Measurements from ENCODE around the gene TNPO3. TPM values are rescaled to one million over a fixed set of nuclear protein-coding genes. Genes with fewer than 3 reads are reported as not detected.
"Not testable (repeated sequence)": the region's sequence is repeated elsewhere in the genome, so short reads cannot be mapped to it uniquely, and the experiment has no call there.

The TNPO3 gene
- total RNA-seq, 1 experiment from 2014 or later, result 63.4 TPM

- no peak for DNase-seq (ENCODE audit: low read depth)
These were observed 130.0 kb downstream of the TNPO3 start for GRCh38 chr7:128924707-128925588.

- no peak for DNase-seq (ENCODE audit: low read depth)
These were observed 131.5 kb downstream of the TNPO3 start for GRCh38 chr7:128923411-128923800.

- DNase-seq (ENCODE audit: low read depth), result no peak
These were observed 132.2 kb downstream of the TNPO3 start for GRCh38 chr7:128922496-128923410.

- DNase-seq (ENCODE audit: low read depth), result no peak
These were observed 133.0 kb downstream of the TNPO3 start for GRCh38 chr7:128921866-128922440.

- no peak for DNase-seq (ENCODE audit: low read depth)
These were observed 133.9 kb downstream of the TNPO3 start for GRCh38 chr7:128920913-128921582.

GRCh38 chr7:128919881-128920799 is 134.8 kb downstream of the TNPO3 start:
- DNase-seq (ENCODE audit: low read depth), result no peak

GRCh38 chr7:128919241-128919640 is 135.7 kb downstream of the TNPO3 start:
- DNase-seq (ENCODE audit: low read depth), result no peak

GRCh38 chr7:128918016-128918665 is 136.8 kb downstream of the TNPO3 start:
- DNase-seq (ENCODE audit: low read depth), result no peak

- DNase-seq (ENCODE audit: low read depth), result no peak
These were observed 137.8 kb downstream of the TNPO3 start for GRCh38 chr7:128917122-128917521.

GRCh38 chr7:128916643-128916915 is 138.3 kb downstream of the TNPO3 start:
- DNase-seq (ENCODE audit: low read depth), result no peak

- DNase-seq (ENCODE audit: low read depth), result no peak
These were observed 138.9 kb downstream of the TNPO3 start for GRCh38 chr7:128915841-128916642.

GRCh38 chr7:128915271-128915819 is 139.6 kb downstream of the TNPO3 start:
- DNase-seq (ENCODE audit: low read depth), result no peak

GRCh38 chr7:128914566-128915151 is 140.3 kb downstream of the TNPO3 start:
- DNase-seq (ENCODE audit: low read depth), result no peak

- no peak for DNase-seq (ENCODE audit: low read depth)
These were observed 140.9 kb downstream of the TNPO3 start for GRCh38 chr7:128913870-128914565.

- not testable (repeated sequence) for DNase-seq (ENCODE audit: low read depth)
These were observed 142.0 kb downstream of the TNPO3 start for GRCh38 chr7:128912709-128913495.

- DNase-seq (ENCODE audit: low read depth), result no peak
These were observed 142.6 kb downstream of the TNPO3 start for GRCh38 chr7:128912281-128912680.

Measured in HT1080 (cell line).